GM21390 (cell line): ENCODE results near the gene RFTN1.

Experiments
- ATAC-seq: cut with Tn5 transposase; IDR thresholded peaks from one replicate; pipeline ENCODE4 v1.9.1; 2021; ENCODE audit not compliant: unreplicated experiment

Gene RFTN1

DNA sequence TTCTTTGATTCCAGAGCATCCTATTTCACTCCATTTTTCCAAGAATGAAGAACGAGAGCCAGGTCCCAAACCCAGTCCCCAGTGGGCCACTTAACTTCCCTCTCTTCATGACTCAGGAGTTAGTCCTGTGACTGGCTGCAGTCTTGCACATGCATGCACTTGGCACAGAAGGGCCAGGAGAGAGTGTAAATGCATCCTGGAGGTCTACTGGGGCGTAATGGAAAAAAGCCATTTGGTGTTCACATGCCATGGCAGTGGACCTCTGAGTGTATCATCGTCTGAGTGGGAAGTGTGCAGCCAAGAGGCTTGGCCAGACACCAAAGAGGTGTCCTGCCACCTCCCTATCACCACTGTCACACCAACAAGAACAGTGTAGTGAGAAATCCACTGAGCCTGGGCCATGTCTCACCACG lies 15.1 kb upstream of the RFTN1 start:
- no peak for ATAC-seq

- no peak for ATAC-seq
Measured at GRCh38 chr3:16528106-16528505, 14.6 kb upstream of the RFTN1 start.

DNA sequence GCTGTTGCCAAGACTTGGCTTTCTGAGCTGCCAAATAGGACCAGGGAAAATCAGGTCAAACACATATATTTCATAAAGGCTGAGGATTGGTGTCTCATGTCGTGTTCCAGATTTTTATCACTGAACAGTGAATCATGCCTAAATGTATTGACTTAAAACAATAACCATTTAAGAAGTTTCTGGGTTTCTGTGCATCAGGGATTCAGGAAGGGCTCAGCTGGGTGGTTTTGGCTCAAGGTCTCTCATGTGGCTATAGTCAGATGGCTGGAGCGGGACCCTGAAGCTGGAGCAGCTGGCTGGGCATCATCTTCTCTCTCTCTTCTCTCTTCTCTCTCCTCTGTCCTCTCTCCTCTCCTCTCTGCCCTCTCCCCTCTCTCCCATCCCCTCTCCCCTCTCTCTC lies 10.7 kb upstream of the RFTN1 start:
- no peak for ATAC-seq

GRCh38 chr3:16523778-16524177 lies 10.3 kb upstream of the RFTN1 start:
- ATAC-seq: no peak

DNA sequence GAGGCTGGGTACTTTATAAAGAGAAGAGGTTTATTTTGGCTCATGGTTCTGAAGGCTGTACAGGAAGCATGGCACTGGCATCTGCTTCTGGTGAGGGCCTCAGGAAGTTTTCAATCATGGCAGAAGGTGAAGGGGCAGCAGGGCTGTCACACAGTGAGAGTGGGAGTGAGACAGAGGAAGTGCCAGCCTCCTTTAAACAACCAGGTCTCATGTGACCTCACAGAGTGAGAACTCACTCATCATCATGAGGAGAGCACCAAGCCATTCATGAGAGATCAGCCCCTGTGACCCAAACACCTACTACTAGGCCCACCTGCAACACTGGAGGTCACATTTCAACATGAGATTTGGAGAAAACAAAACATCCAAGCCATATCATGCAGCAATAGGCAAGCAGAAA lies 9.3 kb upstream of the RFTN1 start:
- no peak for ATAC-seq

DNA sequence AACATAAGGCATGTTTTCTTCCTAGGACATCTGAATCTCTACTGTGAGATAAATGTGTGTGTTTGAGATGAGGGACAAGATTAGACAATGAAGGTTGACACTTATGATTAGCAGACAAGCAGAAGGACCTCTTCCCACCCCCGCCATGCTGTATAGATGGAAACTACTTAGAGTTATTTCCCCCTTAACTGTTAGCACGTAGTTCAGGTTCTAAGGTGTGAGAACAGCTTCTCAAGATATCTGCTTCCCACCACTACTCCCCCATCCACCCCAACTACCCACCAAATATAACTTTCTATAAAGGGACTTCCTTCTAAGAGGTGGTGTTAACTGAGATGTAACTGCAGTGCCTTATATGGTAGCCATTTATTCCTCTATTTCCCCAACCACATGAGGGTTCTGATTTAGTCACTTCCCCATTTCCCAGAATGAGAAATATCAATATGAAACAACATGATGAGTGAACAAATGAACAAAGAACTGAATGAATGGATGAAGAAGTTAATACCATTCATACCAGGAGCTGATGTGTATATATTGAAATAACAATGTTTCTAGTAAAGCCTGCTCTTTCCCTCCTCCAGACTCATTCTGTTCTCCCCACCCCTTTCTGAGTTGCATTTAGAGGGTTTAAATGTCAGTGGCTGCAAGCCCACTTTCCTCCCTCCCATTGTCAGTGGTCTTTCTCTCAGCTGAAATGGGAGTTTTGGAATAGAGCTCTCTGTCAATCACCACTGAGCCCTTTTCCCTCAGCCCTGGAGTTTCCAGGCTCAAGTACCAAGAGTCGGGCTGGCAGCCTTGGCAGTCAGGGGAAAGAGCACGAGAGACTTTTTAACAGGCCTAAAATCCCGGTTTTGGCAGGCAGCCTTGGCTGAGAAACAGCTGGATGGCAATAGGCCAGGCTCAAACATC lies 7.7 kb upstream of the RFTN1 start:
- peak; percentile 47 for ATAC-seq

- ATAC-seq: no peak
Measured at GRCh38 chr3:16520241-16520969, 6.9 kb upstream of the RFTN1 start.

GRCh38 chr3:16516695-16517481 lies 3.4 kb upstream of the RFTN1 start:
- ATAC-seq: peak; percentile 9

GRCh38 chr3:16515885-16516420 lies 2.5 kb upstream of the RFTN1 start:
- no peak for ATAC-seq

DNA sequence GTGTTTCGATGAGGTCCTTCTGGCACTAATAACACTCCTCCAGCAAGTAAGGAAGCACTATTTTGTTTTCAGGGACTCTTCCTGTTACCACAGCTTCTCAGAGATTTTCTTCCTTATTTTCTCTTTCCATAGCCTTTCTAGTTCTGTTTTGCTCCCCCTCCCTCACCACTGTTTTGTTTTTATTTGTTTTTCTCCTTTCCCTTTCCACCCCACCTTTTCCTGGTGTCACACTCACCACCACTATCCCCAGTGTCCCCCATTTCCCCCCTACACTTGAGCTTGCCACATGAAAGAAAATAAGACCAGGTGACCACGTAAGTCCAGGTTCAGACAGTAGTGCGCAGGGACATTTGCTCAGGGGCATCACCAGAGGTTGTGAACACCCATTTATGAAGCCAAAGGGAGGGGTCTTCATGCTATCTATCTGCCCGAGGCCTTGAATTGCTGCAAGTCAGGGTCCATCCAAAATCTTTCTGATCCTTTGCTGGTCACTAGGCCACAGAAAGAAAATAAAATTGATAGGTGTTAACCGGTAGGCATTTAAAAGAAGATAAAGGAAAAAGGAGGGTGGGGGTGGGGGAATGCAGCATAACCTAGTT lies 1.4 kb upstream of the RFTN1 start:
- no peak for ATAC-seq

DNA sequence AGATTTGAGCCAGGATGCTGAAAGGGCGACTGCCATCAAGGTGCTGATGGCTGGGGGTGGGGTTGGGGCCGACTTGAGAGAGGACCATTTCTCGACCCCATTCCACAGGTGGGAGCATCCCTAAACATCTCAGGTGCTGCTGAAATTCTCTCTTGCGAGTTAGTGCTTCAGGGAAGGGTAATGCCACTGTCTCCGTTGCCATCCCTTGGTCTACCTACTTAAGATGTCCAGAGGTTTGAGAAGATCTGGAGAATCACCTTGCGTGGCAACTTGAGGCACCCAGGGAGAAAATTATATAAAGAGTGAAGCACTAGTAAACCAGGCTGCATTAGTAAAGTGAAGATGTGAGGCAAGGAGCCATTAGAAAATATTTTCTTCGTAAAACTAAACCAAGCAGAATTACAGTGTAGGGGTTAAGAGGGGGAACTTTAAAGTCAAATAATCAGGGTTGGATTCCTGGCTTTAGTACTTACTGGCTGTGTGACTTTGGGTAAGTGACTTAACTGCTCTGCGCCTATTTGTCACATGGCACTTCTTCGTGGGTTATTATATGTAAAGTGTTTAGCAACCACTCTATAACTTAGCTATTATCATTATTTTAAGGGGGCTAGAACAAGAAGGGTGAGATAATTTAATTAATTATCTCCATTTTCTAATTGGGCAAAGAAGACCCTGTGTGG lies 662 bp upstream of the RFTN1 start:
- no peak for ATAC-seq

GRCh38 chr3:16512435-16513140 lies 911 bp downstream of the RFTN1 start:
- peak; percentile 2 for ATAC-seq

GRCh38 chr3:16511681-16512434 lies 1.6 kb downstream of the RFTN1 start:
- peak; percentile 49 for ATAC-seq

- no peak for ATAC-seq
Measured at GRCh38 chr3:16510620-16511319, 2.7 kb downstream of the RFTN1 start.

DNA sequence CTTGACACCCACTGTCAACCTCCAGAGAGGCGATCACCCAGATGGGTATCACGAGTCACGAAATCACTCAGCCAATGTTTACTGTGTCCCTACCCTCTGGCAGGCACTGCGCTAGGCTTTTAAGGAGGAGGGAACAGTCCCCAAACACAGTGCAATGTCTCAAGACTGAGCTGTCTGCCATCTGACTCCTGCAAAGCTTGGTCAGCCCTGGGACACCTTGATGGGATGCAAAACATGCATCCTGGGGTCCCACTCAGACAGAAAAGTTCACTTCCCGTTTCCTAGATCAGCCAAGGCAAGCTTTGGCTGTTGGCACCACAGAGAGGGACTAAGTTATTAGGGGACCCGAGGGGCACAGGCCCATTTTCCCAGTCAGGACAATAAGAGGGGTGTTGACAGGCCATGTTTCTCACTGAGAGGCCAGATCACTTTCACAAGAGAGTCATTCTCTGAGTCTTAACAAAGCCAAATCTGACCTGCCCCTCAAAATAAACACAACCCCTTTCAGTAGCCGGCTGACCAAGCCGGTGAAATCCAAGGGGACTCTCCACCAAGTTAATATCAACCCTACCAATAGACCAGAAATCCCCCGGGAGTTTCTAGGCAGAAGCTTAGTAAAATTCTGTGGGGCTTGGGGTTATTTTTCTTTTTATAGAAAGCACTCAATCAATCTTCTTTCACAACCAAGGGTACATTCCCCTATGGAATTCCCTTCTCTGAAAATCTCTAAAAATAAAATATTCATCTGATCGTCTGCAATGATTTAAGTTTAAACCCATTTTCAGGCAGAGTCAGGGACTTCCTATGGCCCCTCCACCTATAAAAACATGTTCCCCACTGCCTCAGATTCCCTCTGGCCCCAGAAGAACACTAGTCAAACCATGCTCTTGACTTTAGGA lies 3.5 kb downstream of the RFTN1 start:
- no peak for ATAC-seq

DNA sequence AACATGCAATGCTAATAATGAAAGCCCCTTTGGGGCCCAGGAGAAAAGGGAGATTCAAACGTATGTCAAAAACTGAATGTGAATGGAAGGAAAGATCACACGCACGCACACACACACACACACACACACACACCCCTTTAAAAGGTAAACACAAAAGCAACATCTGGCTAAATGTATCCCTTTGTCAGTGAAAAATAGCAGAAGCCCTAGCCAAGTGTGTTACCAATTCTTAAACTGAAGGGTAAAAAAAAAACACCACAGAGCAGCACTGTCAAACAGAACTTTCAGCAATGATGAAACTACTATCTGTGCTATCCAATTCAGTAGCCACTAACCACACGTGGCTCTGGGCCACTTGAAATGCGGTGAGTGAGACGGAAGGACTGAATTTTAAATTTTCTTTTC lies 4.9 kb downstream of the RFTN1 start:
- no peak for ATAC-seq

GRCh38 chr3:16508243-16508578 lies 5.3 kb downstream of the RFTN1 start:
- ATAC-seq: no peak
